WERI-Rb-1 (cell line): ENCODE measurements around the gene GLIS1.

Experiments
- DNase-seq: peaks from one replicate; pipeline ENCODE4 v3.0.0-alpha.2; 2020
- H3K27ac ChIP-seq: fragments of 250-450 bp; sonication (Bioruptor Pico); 2 replicates; pipeline ENCODE4 v1.5.1; 2020; ENCODE audit warnings: mild to moderate bottlenecking, moderate library complexity
- H3K27me3 ChIP-seq: fragments of 250-450 bp; sonication (Bioruptor Pico); 2 replicates; pipeline ENCODE4 v1.5.1; 2021; ENCODE audit warnings: mild to moderate bottlenecking, low read depth, moderate library complexity; ENCODE audit not compliant: insufficient read depth, severe bottlenecking
- H3K36me3 ChIP-seq: fragments of 250-450 bp; sonication (Bioruptor Pico); 2 replicates; pipeline ENCODE4 v1.5.1; 2020; ENCODE audit warnings: mild to moderate bottlenecking, moderate library complexity
- H3K4me3 ChIP-seq: 2 replicates; pipeline ENCODE4 v1.5.1; 2011; ENCODE audit warnings: low read depth, mild to moderate bottlenecking, control low read depth, low read length
- H3K9me3 ChIP-seq: fragments of 250-450 bp; sonication (Bioruptor Pico); 2 replicates; pipeline ENCODE4 v1.5.1; 2021; ENCODE audit warnings: mild to moderate bottlenecking, moderate library complexity; ENCODE audit not compliant: severe bottlenecking
- TF ChIP-seq, protein P1 (sequence below): IDR thresholded peaks from 2 replicates; pipeline ENCODE4 v1.5.1; 2011; ENCODE audit warnings: low read depth, mild to moderate bottlenecking, control low read depth, inconsistent platforms, low read length

Gene GLIS1

GRCh38 chr1:53554592-53555305, 184.2 kb downstream of the GLIS1 start:
- no peaks in the 10 kb centered on the region for H3K27me3 ChIP-seq
- H3K4me3 ChIP-seq = no peak overlapping the region
- peak; percentile 2 for DNase-seq
- no peak overlapping the region for H3K27ac ChIP-seq
- H3K9me3 ChIP-seq = no peaks in the 10 kb centered on the region
- H3K36me3 ChIP-seq = no peaks in the 10 kb centered on the region
- TF ChIP-seq, protein P1, sequence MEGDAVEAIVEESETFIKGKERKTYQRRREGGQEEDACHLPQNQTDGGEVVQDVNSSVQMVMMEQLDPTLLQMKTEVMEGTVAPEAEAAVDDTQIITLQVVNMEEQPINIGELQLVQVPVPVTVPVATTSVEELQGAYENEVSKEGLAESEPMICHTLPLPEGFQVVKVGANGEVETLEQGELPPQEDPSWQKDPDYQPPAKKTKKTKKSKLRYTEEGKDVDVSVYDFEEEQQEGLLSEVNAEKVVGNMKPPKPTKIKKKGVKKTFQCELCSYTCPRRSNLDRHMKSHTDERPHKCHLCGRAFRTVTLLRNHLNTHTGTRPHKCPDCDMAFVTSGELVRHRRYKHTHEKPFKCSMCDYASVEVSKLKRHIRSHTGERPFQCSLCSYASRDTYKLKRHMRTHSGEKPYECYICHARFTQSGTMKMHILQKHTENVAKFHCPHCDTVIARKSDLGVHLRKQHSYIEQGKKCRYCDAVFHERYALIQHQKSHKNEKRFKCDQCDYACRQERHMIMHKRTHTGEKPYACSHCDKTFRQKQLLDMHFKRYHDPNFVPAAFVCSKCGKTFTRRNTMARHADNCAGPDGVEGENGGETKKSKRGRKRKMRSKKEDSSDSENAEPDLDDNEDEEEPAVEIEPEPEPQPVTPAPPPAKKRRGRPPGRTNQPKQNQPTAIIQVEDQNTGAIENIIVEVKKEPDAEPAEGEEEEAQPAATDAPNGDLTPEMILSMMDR = no peak

- H3K36me3 ChIP-seq = no peaks in the 10 kb centered on the region
- H3K27me3 ChIP-seq = no peaks in the 10 kb centered on the region
- DNase-seq = peak; percentile 16
- no peaks in the 10 kb centered on the region for H3K9me3 ChIP-seq
- TF ChIP-seq, protein P1 = 0 out of 2 replicates have a peak, but pooled peaks have one; percentile 9
- H3K27ac ChIP-seq = no peak overlapping the region
- no peak overlapping the region for H3K4me3 ChIP-seq
Observed at GRCh38 chr1:53553734-53554509, 185.0 kb downstream of the GLIS1 start.

- Histone ChIP-seq H3K9me3 (no peaks in the 10 kb centered on the region), H3K27ac (no peak overlapping the region), H3K27me3 (no peaks in the 10 kb centered on the region), H3K4me3 (no peak overlapping the region), H3K36me3 (no peaks in the 10 kb centered on the region)
- TF ChIP-seq, protein P1 = no peak
- peak; percentile 4 for DNase-seq
Observed at GRCh38 chr1:53552981-53553733, 185.8 kb downstream of the GLIS1 start.

GRCh38 chr1:53552146-53552861, 186.7 kb downstream of the GLIS1 start:
- TF ChIP-seq, protein P1 = no peak
- Histone ChIP-seq H3K36me3 (no peaks in the 10 kb centered on the region), H3K9me3 (no peaks in the 10 kb centered on the region), H3K27ac (no peak overlapping the region), H3K4me3 (no peak overlapping the region), H3K27me3 (no peaks in the 10 kb centered on the region)
- DNase-seq = peak; percentile 2

DNA sequence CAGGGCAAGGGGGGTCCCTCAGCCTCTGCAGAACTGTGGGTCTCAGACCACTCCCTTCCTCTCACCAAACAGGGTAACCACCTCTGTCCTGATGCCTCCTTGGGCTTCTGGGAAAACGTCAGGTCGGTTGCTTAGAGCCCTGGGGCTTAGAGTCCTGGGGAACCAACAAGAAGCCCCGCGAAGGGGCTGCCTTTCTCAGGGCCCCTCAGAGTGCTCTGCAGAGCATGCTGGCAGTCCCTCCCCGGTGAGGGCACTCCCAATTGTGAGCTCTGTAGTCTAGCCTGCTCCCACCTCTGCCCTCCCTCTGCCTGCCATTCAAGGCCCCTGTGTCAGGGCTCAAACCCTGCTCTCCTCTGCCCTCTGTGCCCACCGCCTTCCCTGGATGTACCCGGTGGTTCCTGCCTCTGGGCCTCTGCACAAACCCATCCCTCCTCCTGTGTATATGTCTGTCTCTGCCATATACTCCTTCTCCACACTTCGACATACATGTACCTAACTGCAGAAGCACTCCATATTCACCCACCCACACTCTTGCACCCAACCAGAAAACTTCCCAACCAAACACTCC, 187.5 kb downstream of the GLIS1 start:
- DNase-seq = peak; percentile 3
- no peaks in the 10 kb centered on the region for H3K27me3 ChIP-seq
- no peaks in the 10 kb centered on the region for H3K36me3 ChIP-seq
- no peak overlapping the region for H3K4me3 ChIP-seq
- TF ChIP-seq, protein P1 = no peak
- no peak overlapping the region for H3K27ac ChIP-seq
- H3K9me3 ChIP-seq = no peaks in the 10 kb centered on the region
